Mesendoderm (in vitro differentiated cells): ENCODE data around the gene GPBP1L1.
A peak's percentile ranks its signal among the peaks of the same experiment; 100 is the strongest.

Experiments used
- DNase-seq: peaks from one replicate; pipeline ENCODE4 v3.0.0; 2013
- H2AK5ac ChIP-seq: 2 replicates; pipeline ENCODE4 v1.6.1; 2013; ENCODE audit warnings: low read length, inconsistent platforms
- H2BK120ac ChIP-seq: 2 replicates; pipeline ENCODE4 v1.6.1; 2013; ENCODE audit warnings: low read depth, mild to moderate bottlenecking, low read length, moderate library complexity, mixed read lengths
- H2BK15ac ChIP-seq: replicated peaks from 2 replicates; pipeline ENCODE4 v1.6.1; 2013; ENCODE audit warnings: low read depth, mild to moderate bottlenecking, moderate library complexity
- H2BK5ac ChIP-seq: 2 replicates; pipeline ENCODE4 v1.6.1; 2013; ENCODE audit warnings: low read length, inconsistent platforms
- H3K18ac ChIP-seq: 2 replicates; pipeline ENCODE4 v1.6.1; 2013; ENCODE audit warnings: mild to moderate bottlenecking, low read length, mixed read lengths
- H3K23ac ChIP-seq: one replicate; pipeline ENCODE4 v1.6.1; 2013; ENCODE audit warnings: low read length
- H3K27ac ChIP-seq: 2 replicates; pipeline ENCODE4 v1.5.1; 2013; ENCODE audit warnings: low read depth, mild to moderate bottlenecking, inconsistent platforms, low read length, moderate library complexity
- H3K27me3 ChIP-seq: 2 replicates; pipeline ENCODE4 v1.6.1; 2013; ENCODE audit warnings: low read length, control low read depth, mild to moderate bottlenecking, inconsistent platforms; ENCODE audit not compliant: insufficient read depth, poor library complexity
- H3K36me3 ChIP-seq: 2 replicates; pipeline ENCODE4 v1.6.1; 2013; ENCODE audit warnings: low read length, inconsistent platforms; ENCODE audit not compliant: control insufficient read depth, insufficient read depth
- H3K4ac ChIP-seq: one replicate; pipeline ENCODE4 v1.6.1; 2013; ENCODE audit warnings: low read depth, mild to moderate bottlenecking, low read length, moderate library complexity
- H3K4me1 ChIP-seq: 2 replicates; pipeline ENCODE4 v1.6.1; 2013; ENCODE audit warnings: low read depth, low read length, inconsistent platforms; ENCODE audit not compliant: control insufficient read depth
- H3K4me2 ChIP-seq: 2 replicates; pipeline ENCODE4 v1.6.1; 2013; ENCODE audit warnings: low read length
- H3K4me3 ChIP-seq: 2 replicates; pipeline ENCODE4 v1.5.1; 2013; ENCODE audit warnings: mild to moderate bottlenecking, low read length
- H3K56ac ChIP-seq: one replicate; pipeline ENCODE4 v1.6.1; 2013; ENCODE audit warnings: low read length
- H3K79me1 ChIP-seq: 2 replicates; pipeline ENCODE4 v1.6.1; 2013; ENCODE audit warnings: low read length, inconsistent platforms
- H3K79me2 ChIP-seq: 2 replicates; pipeline ENCODE4 v1.6.1; 2013; ENCODE audit warnings: mild to moderate bottlenecking, low read length; ENCODE audit not compliant: control insufficient read depth, insufficient read depth
- H3K9ac ChIP-seq: 2 replicates; pipeline ENCODE4 v1.6.1; 2013; ENCODE audit warnings: low read length, inconsistent platforms
- H4K5ac ChIP-seq: one replicate; pipeline ENCODE4 v1.6.1; 2013; ENCODE audit warnings: low read length
- H4K8ac ChIP-seq: one replicate; pipeline ENCODE4 v1.6.1; 2013; ENCODE audit warnings: low read depth, mild to moderate bottlenecking, control low read depth, low read length, moderate library complexity
- WGBS: extraction: QIAGEN DNeasy Blood & Tissue Kit; methylation state at CpG from one replicate; pipeline ENCODE4 v1.1.7; 2013; ENCODE audit warnings: low lambda C conversion rate, missing lambda C conversion rate; ENCODE audit not compliant: insufficient coverage; ENCODE audit errors: extremely low coverage; 5-methylcytosine and 5-hydroxymethylcytosine counted together

GPBP1L1 gene

GRCh38 chr1:45619149-45619921 lies 67.0 kb downstream of the GPBP1L1 start:
- Histone ChIP-seq H3K9ac (no peak overlapping the region), H3K27ac (no peak overlapping the region), H2BK15ac (no peak overlapping the region), H3K79me1 (no peaks in the 10 kb centered on the region), H3K79me2 (no peaks in the 10 kb centered on the region), H3K4me2 (no peak overlapping the region), H3K36me3 (peaks cover 25% of the 10 kb centered on the region), H3K27me3 (no peaks in the 10 kb centered on the region), H2BK5ac (no peak overlapping the region), H3K4ac (no peak overlapping the region), H4K8ac (no peak overlapping the region), H3K23ac (no peak overlapping the region), H3K18ac (no peak overlapping the region), H3K4me3 (no peak overlapping the region), H3K4me1 (no peaks in the 10 kb centered on the region), H2BK120ac (no peak overlapping the region), H3K56ac (no peak overlapping the region), H4K5ac (no peak overlapping the region), H2AK5ac (no peak overlapping the region)
- no CpG with 5 or more reads among the region's 8 CpGs for WGBS
- peak; percentile 28 for DNase-seq

DNA sequence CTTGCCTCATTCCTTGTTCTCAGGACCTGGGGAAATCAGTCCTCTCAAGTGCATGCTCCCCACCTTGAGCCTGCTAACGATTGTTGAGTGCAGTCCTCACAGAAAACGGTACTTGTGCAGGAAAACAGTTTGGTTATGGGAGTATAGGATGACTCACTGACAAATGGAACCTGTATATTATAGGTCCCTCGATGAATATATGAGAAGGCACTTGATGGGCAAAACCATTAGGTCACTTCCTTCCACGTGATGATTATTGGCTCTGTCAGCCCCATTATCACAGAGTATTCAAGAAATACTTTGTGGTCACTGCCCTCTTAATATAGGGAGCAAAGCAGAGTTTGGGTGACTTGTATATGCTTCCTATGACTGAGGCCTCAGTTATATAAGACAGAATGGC lies 68.7 kb downstream of the GPBP1L1 start:
- Histone ChIP-seq H3K27me3 (no peaks in the 10 kb centered on the region), H3K36me3 (peaks cover 27% of the 10 kb centered on the region), H3K9ac (no peak overlapping the region), H2BK5ac (no peak overlapping the region), H3K4ac (no peak overlapping the region), H2BK120ac (no peak overlapping the region), H3K4me3 (no peak overlapping the region), H3K4me2 (no peak overlapping the region), H3K56ac (no peak overlapping the region), H4K5ac (no peak overlapping the region), H2BK15ac (no peak overlapping the region), H4K8ac (no peak overlapping the region), H3K23ac (no peak overlapping the region), H2AK5ac (no peak overlapping the region), H3K27ac (no peak overlapping the region), H3K18ac (no peak overlapping the region), H3K79me2 (peaks cover 2% of the 10 kb centered on the region), H3K79me1 (peaks cover 1% of the 10 kb centered on the region), H3K4me1 (no peaks in the 10 kb centered on the region)
- no peak for DNase-seq
- WGBS: no CpG with 5 or more reads among the region's 4 CpGs

GRCh38 chr1:45615885-45616284 lies 70.4 kb downstream of the GPBP1L1 start:
- Histone ChIP-seq H3K23ac (no peak overlapping the region), H3K9ac (no peak overlapping the region), H3K4me2 (no peak overlapping the region), H2BK5ac (no peak overlapping the region), H3K4me1 (no peaks in the 10 kb centered on the region), H3K27me3 (no peaks in the 10 kb centered on the region), H3K36me3 (peaks cover 27% of the 10 kb centered on the region), H2BK120ac (no peak overlapping the region), H4K8ac (no peak overlapping the region), H3K4me3 (no peak overlapping the region), H3K79me2 (peaks cover 5% of the 10 kb centered on the region), H3K18ac (no peak overlapping the region), H2AK5ac (no peak overlapping the region), H3K4ac (no peak overlapping the region), H4K5ac (no peak overlapping the region), H2BK15ac (no peak overlapping the region), H3K27ac (no peak overlapping the region), H3K56ac (no peak overlapping the region), H3K79me1 (peaks cover 5% of the 10 kb centered on the region)
- DNase-seq: no peak
- no CpG with 5 or more reads among the region's 1 CpG for WGBS

DNA sequence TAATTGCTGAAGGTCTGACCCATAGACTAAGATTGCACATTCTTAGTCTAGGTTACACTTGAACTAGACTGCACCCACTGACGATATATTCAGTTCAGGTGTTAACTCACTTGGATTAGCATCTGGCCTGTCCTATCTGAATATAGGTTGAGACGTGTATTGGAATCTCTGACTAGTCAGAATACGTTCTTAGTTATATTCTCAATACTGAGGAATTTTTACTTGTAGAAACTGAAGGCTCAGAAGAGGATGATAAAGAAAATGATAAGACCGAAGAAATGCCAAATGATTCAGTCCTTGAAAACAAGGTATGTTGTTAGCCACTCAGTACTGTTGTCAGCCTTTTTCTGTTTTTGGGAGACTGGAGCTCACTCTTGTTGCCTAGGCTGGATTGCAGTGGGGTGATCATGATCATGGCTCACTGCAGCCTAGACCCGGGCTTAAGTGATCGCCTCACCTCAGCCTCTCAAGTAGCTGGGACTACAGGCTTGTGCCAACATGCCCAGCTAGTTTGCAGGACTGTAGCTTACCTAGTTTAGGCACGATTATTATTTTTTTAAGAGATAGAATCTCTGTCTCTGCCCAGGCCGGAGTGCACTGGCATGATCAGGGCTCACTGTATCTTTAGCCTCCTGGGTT lies 73.3 kb downstream of the GPBP1L1 start:
- H2BK120ac ChIP-seq: no peak overlapping the region
- no peak overlapping the region for H3K4ac ChIP-seq
- H4K8ac ChIP-seq: no peak overlapping the region
- no peak overlapping the region for H4K5ac ChIP-seq
- H3K79me1 ChIP-seq: peaks cover 10% of the 10 kb centered on the region
- no peak overlapping the region for H2BK5ac ChIP-seq
- peaks cover 29% of the 10 kb centered on the region for H3K36me3 ChIP-seq
- H3K23ac ChIP-seq: no peak overlapping the region
- no peak overlapping the region for H3K4me3 ChIP-seq
- no peaks in the 10 kb centered on the region for H3K27me3 ChIP-seq
- H3K4me2 ChIP-seq: no peak overlapping the region
- H3K4me1 ChIP-seq: no peaks in the 10 kb centered on the region
- peaks cover 11% of the 10 kb centered on the region for H3K79me2 ChIP-seq
- H3K9ac ChIP-seq: no peak overlapping the region
- no peak overlapping the region for H3K27ac ChIP-seq
- H2AK5ac ChIP-seq: no peak overlapping the region
- no peak overlapping the region for H2BK15ac ChIP-seq
- H3K56ac ChIP-seq: no peak overlapping the region
- no CpG with 5 or more reads among the region's 8 CpGs for WGBS
- no peak overlapping the region for H3K18ac ChIP-seq
- DNase-seq: no peak

DNA sequence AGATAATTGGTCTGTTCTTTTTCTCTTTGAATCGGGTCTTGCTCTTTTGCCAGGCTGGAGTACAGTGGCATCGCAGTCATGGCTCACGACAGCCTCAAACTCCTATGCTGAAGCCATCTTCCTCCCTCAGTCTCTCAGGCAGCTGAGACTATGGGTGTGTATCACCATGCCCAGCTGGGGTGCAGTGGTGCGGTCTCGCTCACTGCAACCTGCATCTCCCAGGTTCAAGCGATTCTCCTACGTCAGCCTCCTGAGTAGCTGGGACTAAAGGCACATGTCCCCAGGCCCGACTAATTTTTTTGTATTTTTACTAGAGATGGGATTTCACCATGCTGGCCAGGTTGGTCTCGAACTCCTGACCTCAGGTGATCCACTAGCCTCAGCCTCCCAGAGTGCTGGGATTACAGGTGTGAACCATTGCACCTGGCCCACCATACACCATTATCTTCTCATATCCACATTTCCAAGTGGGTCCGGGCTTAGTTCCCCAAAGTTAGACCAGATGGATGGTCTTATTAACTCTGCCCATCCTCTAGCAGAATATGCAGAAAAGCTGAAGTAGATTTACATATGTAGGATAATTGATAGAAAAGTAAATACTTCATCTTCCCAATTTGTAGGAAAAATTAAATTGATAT lies 75.6 kb downstream of the GPBP1L1 start:
- DNase-seq: no peak
- H3K4ac ChIP-seq: no peak overlapping the region
- H3K79me2 ChIP-seq: peaks cover 24% of the 10 kb centered on the region
- no peaks in the 10 kb centered on the region for H3K27me3 ChIP-seq
- no peak overlapping the region for H3K27ac ChIP-seq
- H2BK5ac ChIP-seq: no peak overlapping the region
- no CpG with 5 or more reads among the region's 10 CpGs for WGBS
- H2AK5ac ChIP-seq: no peak overlapping the region
- H3K56ac ChIP-seq: no peak overlapping the region
- peaks cover 21% of the 10 kb centered on the region for H3K36me3 ChIP-seq
- H3K4me3 ChIP-seq: no peak overlapping the region
- no peak overlapping the region for H3K23ac ChIP-seq
- no peak overlapping the region for H2BK120ac ChIP-seq
- no peak overlapping the region for H2BK15ac ChIP-seq
- no peak overlapping the region for H3K9ac ChIP-seq
- H3K4me2 ChIP-seq: no peak overlapping the region
- peaks cover 16% of the 10 kb centered on the region for H3K79me1 ChIP-seq
- no peak overlapping the region for H4K8ac ChIP-seq
- no peak overlapping the region for H3K18ac ChIP-seq
- no peak overlapping the region for H4K5ac ChIP-seq
- H3K4me1 ChIP-seq: no peaks in the 10 kb centered on the region
